Measurements from ENCODE around the gene TANGO6. TPM values are rescaled to one million over a fixed set of nuclear protein-coding genes. Genes with fewer than 3 reads are reported as not detected.

The TANGO6 gene
- total RNA-seq, 4 donors from 2014 or later: 18.4 to 36.0 (median 23.3) TPM

DNA sequence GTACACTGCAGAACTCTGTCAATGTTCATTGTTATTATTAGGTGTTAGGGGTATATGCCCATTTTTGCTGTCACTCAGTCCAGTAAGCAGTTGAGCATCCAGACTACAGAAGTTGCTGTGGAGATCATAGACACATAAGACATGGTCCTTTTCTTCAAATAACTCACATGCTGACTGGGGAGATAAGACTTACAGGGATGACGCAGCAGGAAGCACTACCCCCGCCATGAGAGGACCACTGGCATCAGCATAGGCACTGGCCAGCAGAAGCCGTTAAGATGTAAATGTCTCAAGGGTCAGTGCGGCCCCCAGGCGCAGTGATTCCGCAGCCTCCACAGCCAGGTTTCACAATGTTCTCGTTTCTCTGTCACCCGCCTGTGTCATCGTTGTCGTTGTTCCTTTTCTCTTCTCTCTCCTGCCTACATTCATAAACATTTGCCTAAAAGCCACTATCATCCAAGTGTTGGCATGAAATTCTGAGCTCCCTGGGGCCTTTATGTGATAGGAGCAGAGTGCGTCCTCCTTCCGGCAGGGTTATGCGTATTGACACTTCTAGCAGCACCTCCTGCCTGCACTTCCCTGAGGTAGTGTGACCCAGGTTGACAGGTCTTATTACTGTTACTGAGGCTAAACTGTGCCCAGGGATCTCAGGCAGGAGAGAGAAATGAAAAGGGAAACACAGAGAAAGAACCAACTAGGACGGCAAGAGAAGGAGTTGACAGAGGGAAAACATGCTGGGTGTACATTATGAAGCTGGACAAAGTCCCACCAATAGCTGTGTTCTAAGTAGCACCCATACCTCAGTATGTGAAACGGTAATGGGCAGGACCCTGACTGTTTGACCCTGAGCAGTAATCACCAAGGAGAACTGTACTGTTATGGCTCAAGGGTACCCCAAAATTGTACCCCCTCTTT is 17.9 kb downstream of the TANGO6 start:
- H3K4me1 ChIP-seq: no peaks in the 10 kb centered on the region
- no peak overlapping the region for H3K27ac ChIP-seq
- H3K27me3 ChIP-seq: no peaks in the 10 kb centered on the region
- peaks cover 0 to 8% (median 0%) of the 10 kb centered on the region in 4 donors for H3K9me3 ChIP-seq
- TF ChIP-seq POLR2A (IDR thresholded peaks at IDR 0.05) (no peak), EP300 (IDR thresholded peaks at IDR 0.05) (no peak)
- TF ChIP-seq, protein P1, sequence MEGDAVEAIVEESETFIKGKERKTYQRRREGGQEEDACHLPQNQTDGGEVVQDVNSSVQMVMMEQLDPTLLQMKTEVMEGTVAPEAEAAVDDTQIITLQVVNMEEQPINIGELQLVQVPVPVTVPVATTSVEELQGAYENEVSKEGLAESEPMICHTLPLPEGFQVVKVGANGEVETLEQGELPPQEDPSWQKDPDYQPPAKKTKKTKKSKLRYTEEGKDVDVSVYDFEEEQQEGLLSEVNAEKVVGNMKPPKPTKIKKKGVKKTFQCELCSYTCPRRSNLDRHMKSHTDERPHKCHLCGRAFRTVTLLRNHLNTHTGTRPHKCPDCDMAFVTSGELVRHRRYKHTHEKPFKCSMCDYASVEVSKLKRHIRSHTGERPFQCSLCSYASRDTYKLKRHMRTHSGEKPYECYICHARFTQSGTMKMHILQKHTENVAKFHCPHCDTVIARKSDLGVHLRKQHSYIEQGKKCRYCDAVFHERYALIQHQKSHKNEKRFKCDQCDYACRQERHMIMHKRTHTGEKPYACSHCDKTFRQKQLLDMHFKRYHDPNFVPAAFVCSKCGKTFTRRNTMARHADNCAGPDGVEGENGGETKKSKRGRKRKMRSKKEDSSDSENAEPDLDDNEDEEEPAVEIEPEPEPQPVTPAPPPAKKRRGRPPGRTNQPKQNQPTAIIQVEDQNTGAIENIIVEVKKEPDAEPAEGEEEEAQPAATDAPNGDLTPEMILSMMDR (IDR thresholded peaks at IDR 0.05): no peak
- DNase-seq (ENCODE audit: low spot score in 2 of 2): no peak
- H3K36me3 ChIP-seq: peaks cover 0 to 63% (median 8%) of the 10 kb centered on the region in 3 donors
- WGBS, 2 donors: 90 to 94% methylated on average over 15 of the region's 15 CpGs
- no peak overlapping the region for H3K4me3 ChIP-seq

DNA sequence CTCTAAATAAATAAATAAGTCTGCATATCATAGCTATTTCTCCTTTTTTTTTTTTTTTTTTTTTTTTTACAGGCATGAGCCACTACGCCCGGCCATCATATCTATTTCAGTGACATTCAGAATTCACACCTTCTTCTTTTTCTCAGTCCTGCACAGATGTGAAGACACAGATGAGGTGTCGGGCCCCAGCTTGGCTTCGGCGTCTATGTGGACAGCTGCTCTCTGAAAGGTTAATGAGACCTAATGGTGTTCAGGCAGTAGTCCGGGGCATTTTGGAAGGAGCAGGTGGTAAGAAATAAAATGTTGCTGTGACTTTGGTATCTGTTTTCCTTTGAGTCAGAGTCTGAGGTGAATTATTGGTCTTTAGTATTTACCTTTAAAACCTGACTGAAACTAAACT is 23.6 kb downstream of the TANGO6 start:
- TF ChIP-seq, protein P1 (IDR thresholded peaks at IDR 0.05): no peak
- TF ChIP-seq EP300 (IDR thresholded peaks at IDR 0.05) (no peak), POLR2A (IDR thresholded peaks at IDR 0.05) (no peak)

GRCh38 chr16:68869492-68870088 is 26.3 kb downstream of the TANGO6 start:
- DNase-seq (ENCODE audit: low spot score in 2 of 2): no peak
- no peak overlapping the region for H3K27ac ChIP-seq
- TF ChIP-seq, protein P1 (IDR thresholded peaks at IDR 0.05): no peak
- no peak for TF ChIP-seq EP300 (IDR thresholded peaks at IDR 0.05)
- TF ChIP-seq POLR2A (IDR thresholded peaks at IDR 0.05): no peak
- H3K36me3 ChIP-seq: peaks cover 0 to 96% (median 5%) of the 10 kb centered on the region in 3 donors
- H3K4me1 ChIP-seq: no peaks in the 10 kb centered on the region
- H3K4me3 ChIP-seq: no peak overlapping the region
- 77 to 81% methylated on average over 4 of the region's 4 CpGs for WGBS, 2 donors
- H3K27me3 ChIP-seq: no peaks in the 10 kb centered on the region
- peaks cover 0 to 3% (median 0%) of the 10 kb centered on the region in 4 donors for H3K9me3 ChIP-seq

More for the DNA sequence above, 23.6 kb downstream of the TANGO6 start:
- WGBS, 2 donors: 91 to 92% methylated on average over 6 of the region's 6 CpGs
- H3K4me3 ChIP-seq: no peak overlapping the region
- peaks cover 0 to 3% (median 0%) of the 10 kb centered on the region in 4 donors for H3K9me3 ChIP-seq
- H3K36me3 ChIP-seq: peaks cover 0 to 96% (median 5%) of the 10 kb centered on the region in 3 donors
- no peak for DNase-seq (ENCODE audit: low spot score in 2 of 2)
- no peaks in the 10 kb centered on the region for H3K27me3 ChIP-seq
- H3K4me1 ChIP-seq: no peaks in the 10 kb centered on the region
- no peak overlapping the region for H3K27ac ChIP-seq

DNA sequence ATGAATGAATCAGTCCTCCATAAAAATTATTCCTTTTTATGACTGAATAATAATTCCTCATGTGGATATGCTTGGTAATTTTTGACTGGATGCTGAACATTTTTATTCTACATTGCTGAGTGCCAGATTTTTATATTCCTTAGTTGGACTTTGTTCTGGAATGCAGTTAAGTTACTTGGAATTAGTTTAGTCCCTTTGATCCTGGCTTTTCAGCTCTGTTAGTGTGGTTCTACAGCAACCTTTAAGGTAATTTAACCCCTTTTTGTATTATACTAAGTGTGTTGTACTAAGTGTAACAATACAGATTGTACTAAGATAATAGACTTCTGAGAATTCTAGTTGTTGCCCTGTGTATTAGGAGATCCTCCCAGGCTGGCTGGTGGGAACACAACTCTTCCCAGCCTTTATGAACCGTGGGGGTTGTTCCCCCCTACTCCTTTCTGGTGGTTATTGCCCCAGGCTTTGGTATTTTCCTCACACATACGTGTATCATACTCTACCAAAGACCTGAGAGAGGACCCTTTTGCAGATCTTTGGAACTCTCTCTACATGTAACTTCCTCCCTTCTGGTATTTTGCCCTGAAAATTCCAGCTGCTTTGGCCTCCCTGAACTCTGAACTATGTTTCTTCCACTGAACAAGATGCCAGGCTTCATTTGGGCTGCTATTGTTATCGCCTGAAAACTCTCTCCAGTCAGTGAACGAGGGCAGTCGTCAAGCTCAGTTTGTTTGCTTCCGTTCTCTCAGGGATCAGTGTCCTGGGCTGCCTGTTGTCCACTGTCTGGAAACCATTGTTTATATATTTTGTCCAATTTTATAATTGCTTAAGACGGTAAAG is 30.5 kb downstream of the TANGO6 start:
- TF ChIP-seq POLR2A (IDR thresholded peaks at IDR 0.05): no peak
- TF ChIP-seq, protein P1 (IDR thresholded peaks at IDR 0.05): no peak
- no peak for TF ChIP-seq EP300 (IDR thresholded peaks at IDR 0.05)
- peaks cover 0 to 100% (median 4%) of the 10 kb centered on the region in 3 donors for H3K36me3 ChIP-seq
- DNase-seq (ENCODE audit: low spot score in 2 of 2): no peak
- no peaks in the 10 kb centered on the region for H3K4me1 ChIP-seq
- peaks cover 0 to 3% (median 0%) of the 10 kb centered on the region in 4 donors for H3K9me3 ChIP-seq
- WGBS, 2 donors: 54 to 62% methylated on average over 7 of the region's 7 CpGs
- H3K27me3 ChIP-seq: no peaks in the 10 kb centered on the region
- no peak overlapping the region for H3K4me3 ChIP-seq
- no peak overlapping the region for H3K27ac ChIP-seq

All from tibial nerve (tissue), 4 donors.